CD4-positive, alpha-beta T cell (primary cell): Measurements from ENCODE around the gene TMEM108. TPM values are rescaled to one million over a fixed set of nuclear protein-coding genes. Genes with fewer than 3 reads are reported as not detected.

ENCODE experiments used
- ATAC-seq: fragments of 200-7000 bp; cut with Tn5 transposase; one replicate; pipeline ENCODE4 v1.10.0; 2022; ENCODE audit warnings: mild to moderate bottlenecking; ENCODE audit not compliant: poor library complexity
- CTCF ChIA-PET: fragments of 350-600 bp; sonication (Branson Sonifier 250); formaldehyde crosslinking; loops from one replicate; lab custom pipeline; 2021; ENCODE audit warnings: antibody characterized with exemption, inconsistent platforms; lab: Charles Lee
- POLR2A ChIA-PET: fragments of 350-600 bp; sonication (Branson Sonifier 250); formaldehyde crosslinking; loops from one replicate; lab custom pipeline; 2021; ENCODE audit warnings: antibody characterized with exemption, inconsistent platforms; lab: Charles Lee
- DNase-seq, 14 experiments: peaks; one replicate each; pipeline ENCODE4 v3.0.0-alpha.2; 2013 to 2020; ENCODE audit warnings: mixed read lengths in 2 of 14
- H3K27ac ChIP-seq, 2 donors: one replicate each; pipeline versions ENCODE4 v1.5.1 to v1.7.0; 2013; ENCODE audit warnings: low read length in 2 of 2, low read depth in 1 of 2, mild to moderate bottlenecking in 1 of 2
- H3K27me3 ChIP-seq, 2 experiments: 1 replicate in 1 of 2; 2 replicates in 1 of 2; pipeline versions ENCODE4 v1.6.1 to v1.7.0; 2013; ENCODE audit warnings: low read length in 2 of 2, control low read depth in 1 of 2, mild to moderate bottlenecking in 1 of 2, moderate library complexity in 1 of 2; ENCODE audit not compliant: insufficient read depth in 2 of 2, control insufficient read depth in 1 of 2
- H3K36me3 ChIP-seq: one replicate; pipeline ENCODE4 v1.6.1; 2013; ENCODE audit warnings: low read length, control low read depth; ENCODE audit not compliant: insufficient read depth
- H3K4me1 ChIP-seq: one replicate; pipeline ENCODE4 v1.6.1; 2013; ENCODE audit warnings: low read length, control low read depth; ENCODE audit not compliant: insufficient read depth
- H3K4me3 ChIP-seq: one replicate; pipeline ENCODE4 v1.5.1; 2013; ENCODE audit warnings: mild to moderate bottlenecking, low read length, moderate library complexity
- H3K9me3 ChIP-seq, 2 experiments: 1 replicate in 1 of 2; 2 replicates in 1 of 2; pipeline versions ENCODE4 v1.6.1 to v1.7.0; 2013; ENCODE audit warnings: low read length in 2 of 2, mild to moderate bottlenecking in 2 of 2, control low read depth in 1 of 2, moderate library complexity in 1 of 2; ENCODE audit not compliant: control insufficient read depth in 1 of 2, insufficient read depth in 1 of 2
- H3K27ac Mint-ChIP-seq: one replicate; pipeline ENCODE4 v1.8.0; 2020; ENCODE audit warnings: mixed read lengths
- H3K27me3 Mint-ChIP-seq: one replicate; pipeline ENCODE4 v1.8.0; 2021; ENCODE audit warnings: mixed read lengths
- H3K36me3 Mint-ChIP-seq: one replicate; pipeline ENCODE4 v1.8.0; 2021; ENCODE audit warnings: low read depth, mixed read lengths
- H3K4me1 Mint-ChIP-seq: one replicate; pipeline ENCODE4 v1.8.0; 2021; ENCODE audit warnings: low read depth, mixed read lengths
- H3K4me3 Mint-ChIP-seq: one replicate; pipeline ENCODE4 v1.8.0; 2020; ENCODE audit warnings: mild to moderate bottlenecking, mixed read lengths
- H3K9me3 Mint-ChIP-seq: one replicate; pipeline ENCODE4 v1.8.0; 2020; ENCODE audit warnings: mixed read lengths
- intact Hi-C, 2 experiments: fragments of 100-400 bp; cut with DNase I in 1 of 2; cut with micrococcal nuclease in 1 of 2; formaldehyde crosslinking; loops; one replicate each; pipeline versions ENCODE4 v1.15.1 to v1.9.0; 2023 to 2025; cut with DNase I, micrococcal nuclease
- total RNA-seq, 174 experiments: library from RNA in 2 of 174; stranded (reverse) in 2 of 174; gene quantifications; one replicate each; pipeline ENCODE4 v1.2.3 and lab custom pipeline; 2021 to 2026
- TF ChIP-seq, protein P1 (sequence below): fragments of 200-600 bp; IDR thresholded peaks from one replicate; pipeline ENCODE4 v1.8.0; 2022; ENCODE audit warnings: antibody characterized with exemption, mild to moderate bottlenecking

TMEM108 gene
- total RNA-seq, 2 experiments from 2014 or later = not detected

DNA sequence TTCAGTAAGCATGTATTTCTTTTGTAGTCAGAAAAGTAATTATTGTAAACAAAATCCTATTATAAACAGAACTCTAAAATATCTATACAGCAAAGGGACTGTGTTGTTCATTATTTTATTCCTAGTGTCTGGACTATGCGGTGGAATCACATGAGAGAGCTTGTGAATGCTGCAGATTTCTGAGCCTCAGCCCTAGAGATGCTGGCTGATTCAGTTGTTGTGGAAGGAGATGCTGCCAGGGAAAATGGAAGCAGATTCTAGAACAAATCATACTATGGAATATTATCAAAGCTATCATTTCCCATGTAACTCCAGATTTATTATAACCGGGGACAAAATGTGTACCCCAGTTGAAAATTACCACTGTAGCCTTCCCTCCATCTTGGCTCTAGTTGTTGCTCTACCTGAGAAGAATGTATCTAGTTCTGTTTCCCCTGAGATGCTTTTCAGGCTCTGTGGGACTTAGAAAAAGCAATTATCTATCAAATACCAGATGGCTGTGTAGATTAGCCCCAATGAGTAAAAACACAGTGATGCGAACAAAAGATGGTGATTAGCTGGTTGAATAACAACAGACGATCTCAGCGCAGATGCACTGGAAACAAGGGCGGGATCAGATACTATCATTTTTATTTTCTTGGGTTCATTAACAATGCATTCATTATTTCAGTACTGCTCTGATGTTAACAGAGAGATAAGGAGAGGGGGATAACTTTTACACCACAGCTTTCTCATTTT is 131.3 kb downstream of the TMEM108 start:
- no peaks in the 10 kb centered on the region for H3K4me1 ChIP-seq
- no peak overlapping the region for H3K27ac ChIP-seq
- intact Hi-C loops = no loop called here
- ChIA-PET POLR2A (no interaction called here), CTCF (no interaction called here)
- no peak overlapping the region for H3K4me3 Mint-ChIP-seq
- no peak for DNase-seq
- H3K27me3 Mint-ChIP-seq = peaks cover 23% of the 10 kb centered on the region
- no peaks in the 10 kb centered on the region for H3K9me3 Mint-ChIP-seq
- no peaks in the 10 kb centered on the region for H3K36me3 ChIP-seq
- peaks cover 0 to 3% of the 10 kb centered on the region in 2 experiments for H3K27me3 ChIP-seq
- H3K9me3 ChIP-seq = peaks cover 0 to 13% of the 10 kb centered on the region in 2 experiments
- H3K4me3 ChIP-seq = no peak overlapping the region
- ATAC-seq = no peak
- TF ChIP-seq, protein P1, sequence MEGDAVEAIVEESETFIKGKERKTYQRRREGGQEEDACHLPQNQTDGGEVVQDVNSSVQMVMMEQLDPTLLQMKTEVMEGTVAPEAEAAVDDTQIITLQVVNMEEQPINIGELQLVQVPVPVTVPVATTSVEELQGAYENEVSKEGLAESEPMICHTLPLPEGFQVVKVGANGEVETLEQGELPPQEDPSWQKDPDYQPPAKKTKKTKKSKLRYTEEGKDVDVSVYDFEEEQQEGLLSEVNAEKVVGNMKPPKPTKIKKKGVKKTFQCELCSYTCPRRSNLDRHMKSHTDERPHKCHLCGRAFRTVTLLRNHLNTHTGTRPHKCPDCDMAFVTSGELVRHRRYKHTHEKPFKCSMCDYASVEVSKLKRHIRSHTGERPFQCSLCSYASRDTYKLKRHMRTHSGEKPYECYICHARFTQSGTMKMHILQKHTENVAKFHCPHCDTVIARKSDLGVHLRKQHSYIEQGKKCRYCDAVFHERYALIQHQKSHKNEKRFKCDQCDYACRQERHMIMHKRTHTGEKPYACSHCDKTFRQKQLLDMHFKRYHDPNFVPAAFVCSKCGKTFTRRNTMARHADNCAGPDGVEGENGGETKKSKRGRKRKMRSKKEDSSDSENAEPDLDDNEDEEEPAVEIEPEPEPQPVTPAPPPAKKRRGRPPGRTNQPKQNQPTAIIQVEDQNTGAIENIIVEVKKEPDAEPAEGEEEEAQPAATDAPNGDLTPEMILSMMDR = no peak
- H3K4me1 Mint-ChIP-seq = no peaks in the 10 kb centered on the region
- H3K27ac Mint-ChIP-seq = no peak overlapping the region
- no peaks in the 10 kb centered on the region for H3K36me3 Mint-ChIP-seq

DNA sequence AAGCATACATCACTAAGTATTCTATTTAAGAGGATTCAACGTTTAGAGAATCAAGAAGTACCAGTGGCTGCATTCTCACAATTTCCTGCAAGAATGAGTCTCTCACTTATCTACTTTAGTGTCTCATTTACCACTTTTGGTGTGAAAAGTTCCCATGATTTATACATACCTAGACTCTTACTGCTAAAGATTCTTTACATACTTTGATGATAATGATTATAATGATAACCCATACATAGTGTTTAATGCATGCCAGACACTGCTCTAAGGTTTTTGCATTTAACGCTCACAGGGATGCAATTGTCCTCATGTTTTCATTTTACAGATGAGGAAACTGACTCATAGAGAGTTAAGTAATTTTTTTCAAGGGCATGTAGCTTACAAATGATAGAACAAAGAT is 133.6 kb downstream of the TMEM108 start:
- H3K36me3 Mint-ChIP-seq = no peaks in the 10 kb centered on the region
- intact Hi-C loops = no loop called here
- no peak overlapping the region for H3K27ac Mint-ChIP-seq

DNA sequence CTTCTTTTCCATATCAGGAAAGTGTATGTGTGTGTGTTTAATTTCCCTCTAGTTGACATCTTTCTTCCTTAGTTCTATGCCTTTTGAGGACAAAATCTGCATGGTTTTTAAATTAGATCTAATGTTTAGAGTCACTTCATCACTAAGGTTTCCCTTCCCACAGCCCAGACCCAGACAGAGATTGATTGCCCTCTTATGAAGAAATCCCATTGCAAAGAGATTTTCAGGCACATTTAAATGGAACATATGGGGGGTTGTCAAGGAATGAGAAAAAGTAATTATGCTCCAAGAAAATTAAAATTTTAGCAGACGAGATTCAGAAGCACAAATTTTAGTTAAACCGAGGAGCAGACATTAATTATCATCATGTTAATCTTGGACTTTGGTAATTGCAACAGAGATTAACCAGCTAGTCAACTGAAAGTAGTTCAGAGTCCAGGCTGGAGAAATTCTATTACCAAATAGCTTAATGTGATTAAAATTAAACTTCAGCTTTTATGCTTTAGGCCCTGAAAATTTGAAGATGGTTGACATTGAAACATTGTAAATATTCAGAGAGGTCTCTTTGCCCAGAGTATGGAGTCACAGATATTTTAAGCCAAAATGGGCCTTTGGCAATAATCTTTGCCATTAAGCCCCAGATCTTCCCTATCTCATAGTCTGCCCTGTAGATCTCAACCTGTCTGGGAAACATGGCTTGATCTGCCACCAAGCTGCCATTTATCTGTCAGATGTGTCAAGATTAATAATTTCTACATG is 143.4 kb downstream of the TMEM108 start:
- Mint-ChIP-seq H3K9me3 (no peaks in the 10 kb centered on the region), H3K36me3 (no peaks in the 10 kb centered on the region), H3K27me3 (peaks cover 5% of the 10 kb centered on the region), H3K4me3 (no peak overlapping the region), H3K4me1 (no peaks in the 10 kb centered on the region), H3K27ac (no peak overlapping the region)
- intact Hi-C loops = no loop called here
- no peak overlapping the region for H3K4me3 ChIP-seq
- H3K4me1 ChIP-seq = no peaks in the 10 kb centered on the region
- H3K27me3 ChIP-seq = no peaks in the 10 kb centered on the region
- H3K9me3 ChIP-seq = no peaks in the 10 kb centered on the region
- TF ChIP-seq, protein P1 = no peak
- ATAC-seq = no peak
- no peak for DNase-seq
- H3K36me3 ChIP-seq = no peaks in the 10 kb centered on the region
- POLR2A ChIA-PET = no interaction called here
- CTCF ChIA-PET = no interaction called here
- no peak overlapping the region for H3K27ac ChIP-seq

More for the DNA sequence above, 133.6 kb downstream of the TMEM108 start:
- Mint-ChIP-seq H3K4me1 (no peaks in the 10 kb centered on the region), H3K9me3 (no peaks in the 10 kb centered on the region), H3K4me3 (no peak overlapping the region), H3K27me3 (peaks cover 20% of the 10 kb centered on the region)
- POLR2A ChIA-PET = no interaction called here
- Histone ChIP-seq H3K27ac (no peak overlapping the region), H3K4me1 (no peaks in the 10 kb centered on the region), H3K27me3 (peaks cover 0 to 3% of the 10 kb centered on the region in 2 experiments), H3K9me3 (peaks cover 0 to 13% of the 10 kb centered on the region in 2 experiments), H3K4me3 (no peak overlapping the region), H3K36me3 (no peaks in the 10 kb centered on the region)
- no peak for ATAC-seq
- DNase-seq = no peak
- TF ChIP-seq, protein P1 = no peak
- CTCF ChIA-PET = no interaction called here
